SU-DHL-6 (cell line): Measurements from ENCODE around the gene PEX19.

Source experiments
- EZH2phosphoT487 ChIP-seq: fragments of 200-600 bp; sonication (generic), shearing (Covaris generic); conservative IDR thresholded peaks from 2 replicates; pipeline ENCODE4 v1.6.1; 2018; ENCODE audit warnings: mild to moderate bottlenecking, antibody characterized with exemption, low read length, moderate library complexity, mixed read lengths
- TF ChIP-seq, protein P1 (sequence below): fragments of 200-600 bp; sonication (generic); IDR thresholded peaks from one replicate; pipeline ENCODE4 v1.5.1; 2017; ENCODE audit warnings: antibody characterized with exemption, mild to moderate bottlenecking, low read length, moderate library complexity; ENCODE audit not compliant: insufficient read depth, poor library complexity, severe bottlenecking

DNA sequence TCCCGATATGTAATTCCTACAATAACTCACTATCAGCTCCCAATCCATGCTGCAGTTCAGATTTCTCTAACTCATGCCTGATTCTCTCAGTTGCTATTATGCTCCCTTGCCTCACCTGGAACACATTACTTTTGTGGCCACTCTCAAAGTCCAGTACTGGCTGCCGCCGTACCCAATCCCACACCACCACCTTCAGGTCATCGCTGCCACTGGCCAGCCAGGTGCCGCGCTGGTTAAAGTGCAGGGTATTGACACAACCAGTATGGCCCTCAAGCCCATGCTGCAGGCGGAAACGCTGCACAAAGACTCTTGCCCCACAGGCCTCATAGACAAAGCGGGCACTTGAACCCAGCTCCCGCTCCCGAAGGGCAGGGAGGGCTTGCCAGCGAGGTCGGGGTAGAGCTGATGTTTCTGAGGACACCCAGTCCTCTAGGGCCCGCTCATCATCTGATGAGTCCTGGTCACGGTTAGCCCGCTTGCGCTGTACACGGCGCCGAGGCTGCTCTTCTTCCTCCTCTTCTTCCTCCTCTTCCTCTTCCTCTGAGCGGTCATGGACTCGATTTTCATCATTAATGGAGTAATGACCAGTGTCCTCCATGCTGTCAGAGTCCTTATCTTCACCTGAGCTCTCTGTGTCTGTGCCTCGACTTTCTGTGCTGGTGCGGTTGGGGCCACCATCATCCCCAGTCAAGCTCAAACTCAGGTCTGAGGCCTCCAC, 45.2 kb downstream of the PEX19 start:
- TF ChIP-seq, protein P1, sequence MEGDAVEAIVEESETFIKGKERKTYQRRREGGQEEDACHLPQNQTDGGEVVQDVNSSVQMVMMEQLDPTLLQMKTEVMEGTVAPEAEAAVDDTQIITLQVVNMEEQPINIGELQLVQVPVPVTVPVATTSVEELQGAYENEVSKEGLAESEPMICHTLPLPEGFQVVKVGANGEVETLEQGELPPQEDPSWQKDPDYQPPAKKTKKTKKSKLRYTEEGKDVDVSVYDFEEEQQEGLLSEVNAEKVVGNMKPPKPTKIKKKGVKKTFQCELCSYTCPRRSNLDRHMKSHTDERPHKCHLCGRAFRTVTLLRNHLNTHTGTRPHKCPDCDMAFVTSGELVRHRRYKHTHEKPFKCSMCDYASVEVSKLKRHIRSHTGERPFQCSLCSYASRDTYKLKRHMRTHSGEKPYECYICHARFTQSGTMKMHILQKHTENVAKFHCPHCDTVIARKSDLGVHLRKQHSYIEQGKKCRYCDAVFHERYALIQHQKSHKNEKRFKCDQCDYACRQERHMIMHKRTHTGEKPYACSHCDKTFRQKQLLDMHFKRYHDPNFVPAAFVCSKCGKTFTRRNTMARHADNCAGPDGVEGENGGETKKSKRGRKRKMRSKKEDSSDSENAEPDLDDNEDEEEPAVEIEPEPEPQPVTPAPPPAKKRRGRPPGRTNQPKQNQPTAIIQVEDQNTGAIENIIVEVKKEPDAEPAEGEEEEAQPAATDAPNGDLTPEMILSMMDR = no peak
- no peak for TF ChIP-seq EZH2phosphoT487
